ENCODE measurements around the gene USP35. TPM values are rescaled to one million over a fixed set of nuclear protein-coding genes. Genes with fewer than 3 reads are reported as not detected.
"Not testable (repeated sequence)": the region's sequence is repeated elsewhere in the genome, so short reads cannot be mapped to it uniquely, and the experiment has no call there.

Gene USP35
- total and polyA plus RNA-seq, 2 experiments from 2014 or later, result 11.1 to 35.0 TPM

DNA sequence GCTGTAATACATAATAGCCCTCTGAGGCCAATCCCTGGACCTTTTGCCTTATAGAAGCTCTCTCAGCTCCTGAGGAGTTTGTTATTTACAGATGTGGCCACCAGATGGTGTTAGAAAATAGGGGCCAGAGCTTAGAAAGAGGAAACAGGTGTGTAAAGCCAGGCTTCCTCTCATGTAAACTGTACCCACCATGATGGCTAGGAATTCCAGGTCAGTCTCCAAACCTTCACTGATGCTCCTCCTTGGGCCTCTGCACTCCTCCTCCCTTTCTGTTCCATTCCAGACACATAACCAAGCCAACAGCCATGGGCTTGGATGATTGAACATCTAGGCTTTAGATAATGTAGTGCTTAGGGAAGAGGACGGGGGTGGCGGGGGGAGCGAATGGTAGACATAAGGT lies 39.7 kb downstream of the USP35 start:
- Histone ChIP-seq H3K36me3 (peaks cover 6% of the 10 kb centered on the region), H3K4me1 (ENCODE audit: low read depth) (peaks cover 9% of the 10 kb centered on the region), H3K27me3 (no peaks in the 10 kb centered on the region), H3K9me3 (ENCODE audit: low read depth) (no peaks in the 10 kb centered on the region), H3K4me3 (no peak overlapping the region), H3K27ac (no peak overlapping the region)
- peak; percentile 66 to 74 for DNase-seq (ENCODE audit: low read depth in 1 of 2, low spot score in 1 of 2)
- TF ChIP-seq, protein P1, sequence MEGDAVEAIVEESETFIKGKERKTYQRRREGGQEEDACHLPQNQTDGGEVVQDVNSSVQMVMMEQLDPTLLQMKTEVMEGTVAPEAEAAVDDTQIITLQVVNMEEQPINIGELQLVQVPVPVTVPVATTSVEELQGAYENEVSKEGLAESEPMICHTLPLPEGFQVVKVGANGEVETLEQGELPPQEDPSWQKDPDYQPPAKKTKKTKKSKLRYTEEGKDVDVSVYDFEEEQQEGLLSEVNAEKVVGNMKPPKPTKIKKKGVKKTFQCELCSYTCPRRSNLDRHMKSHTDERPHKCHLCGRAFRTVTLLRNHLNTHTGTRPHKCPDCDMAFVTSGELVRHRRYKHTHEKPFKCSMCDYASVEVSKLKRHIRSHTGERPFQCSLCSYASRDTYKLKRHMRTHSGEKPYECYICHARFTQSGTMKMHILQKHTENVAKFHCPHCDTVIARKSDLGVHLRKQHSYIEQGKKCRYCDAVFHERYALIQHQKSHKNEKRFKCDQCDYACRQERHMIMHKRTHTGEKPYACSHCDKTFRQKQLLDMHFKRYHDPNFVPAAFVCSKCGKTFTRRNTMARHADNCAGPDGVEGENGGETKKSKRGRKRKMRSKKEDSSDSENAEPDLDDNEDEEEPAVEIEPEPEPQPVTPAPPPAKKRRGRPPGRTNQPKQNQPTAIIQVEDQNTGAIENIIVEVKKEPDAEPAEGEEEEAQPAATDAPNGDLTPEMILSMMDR (IDR thresholded peaks at IDR 0.05; ENCODE audit: low read depth, low read length), result peak; percentile 67

GRCh38 chr11:78229106-78229505 lies 40.4 kb downstream of the USP35 start:
- Histone ChIP-seq H3K4me3 (no peak overlapping the region), H3K27ac (no peak overlapping the region), H3K27me3 (no peaks in the 10 kb centered on the region), H3K4me1 (ENCODE audit: low read depth) (peaks cover 9% of the 10 kb centered on the region), H3K36me3 (peaks cover 6% of the 10 kb centered on the region), H3K9me3 (ENCODE audit: low read depth) (no peaks in the 10 kb centered on the region)
- no peak for DNase-seq (ENCODE audit: low read depth in 1 of 2, low spot score in 1 of 2)
- TF ChIP-seq, protein P1 (IDR thresholded peaks at IDR 0.05; ENCODE audit: low read depth, low read length), result no peak

- H3K4me1 ChIP-seq (ENCODE audit: low read depth), result peaks cover 9% of the 10 kb centered on the region
- H3K27me3 ChIP-seq, result no peaks in the 10 kb centered on the region
- no peaks in the 10 kb centered on the region for H3K9me3 ChIP-seq (ENCODE audit: low read depth)
- H3K36me3 ChIP-seq, result no peaks in the 10 kb centered on the region
- no peak overlapping the region for H3K4me3 ChIP-seq
- TF ChIP-seq, protein P1 (IDR thresholded peaks at IDR 0.05; ENCODE audit: low read depth, low read length), result no peak
- DNase-seq (ENCODE audit: low read depth in 1 of 2, low spot score in 1 of 2), result peak in 1 of 2 donors; percentile 26
- peak overlapping the region; percentile 5 for H3K27ac ChIP-seq
These were observed 41.6 kb downstream of the USP35 start for GRCh38 chr11:78230161-78230877.

GRCh38 chr11:78231962-78232501 lies 43.3 kb downstream of the USP35 start:
- Histone ChIP-seq H3K9me3 (ENCODE audit: low read depth) (no peaks in the 10 kb centered on the region), H3K4me3 (no peak overlapping the region), H3K27ac (no peak overlapping the region), H3K36me3 (no peaks in the 10 kb centered on the region), H3K27me3 (no peaks in the 10 kb centered on the region), H3K4me1 (ENCODE audit: low read depth) (peaks cover 9% of the 10 kb centered on the region)
- TF ChIP-seq, protein P1 (IDR thresholded peaks at IDR 0.05; ENCODE audit: low read depth, low read length), result no peak
- DNase-seq (ENCODE audit: low read depth in 1 of 2, low spot score in 1 of 2), result peak in 1 of 2 donors; percentile 67

DNA sequence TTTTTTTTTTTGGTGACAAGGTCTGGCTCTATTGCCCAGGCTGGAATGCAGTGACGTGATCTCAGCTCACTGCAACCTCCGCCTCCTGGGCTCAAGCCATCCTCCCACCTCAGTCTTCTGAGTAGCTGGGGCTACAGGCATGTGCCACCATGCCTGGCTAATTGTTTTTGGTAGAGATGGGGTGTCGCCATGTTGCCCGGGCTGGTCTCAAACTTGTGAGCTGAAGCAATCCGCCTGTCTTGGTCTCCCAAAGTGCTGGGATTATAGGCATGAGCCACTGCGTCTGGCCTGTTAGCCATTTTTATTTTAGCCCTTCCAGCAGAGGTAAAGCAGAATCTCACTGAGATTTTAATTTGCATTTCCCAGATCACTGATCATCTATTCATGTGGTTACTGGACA lies 44.3 kb downstream of the USP35 start:
- not testable (repeated sequence) for DNase-seq (ENCODE audit: low read depth in 1 of 2, low spot score in 1 of 2); H3K36me3 ChIP-seq; H3K4me1 ChIP-seq (ENCODE audit: low read depth); H3K4me3 ChIP-seq; H3K9me3 ChIP-seq (ENCODE audit: low read depth); H3K27me3 ChIP-seq; H3K27ac ChIP-seq

GRCh38 chr11:78234006-78234405 lies 45.3 kb downstream of the USP35 start:
- no peak overlapping the region for H3K27ac ChIP-seq
- no peaks in the 10 kb centered on the region for H3K27me3 ChIP-seq
- no peaks in the 10 kb centered on the region for H3K36me3 ChIP-seq
- TF ChIP-seq, protein P1 (IDR thresholded peaks at IDR 0.05; ENCODE audit: low read depth, low read length), result no peak
- H3K4me1 ChIP-seq (ENCODE audit: low read depth), result peaks cover 9% of the 10 kb centered on the region
- no peaks in the 10 kb centered on the region for H3K9me3 ChIP-seq (ENCODE audit: low read depth)
- DNase-seq (ENCODE audit: low read depth in 1 of 2, low spot score in 1 of 2), result no peak
- H3K4me3 ChIP-seq, result no peak overlapping the region

All from cardiac muscle cell (in vitro differentiated cells and primary cell).